GM12878 (cell line): Measurements from ENCODE around the gene FASN. TPM values are rescaled to one million over a fixed set of nuclear protein-coding genes. Genes with fewer than 3 reads are reported as not detected.
A peak's percentile ranks its signal among the peaks of the same experiment; 100 is the strongest.

Experiments
- CREM ChIP-seq: IDR thresholded peaks from 2 replicates; pipeline ENCODE4 v1.6.1; 2014; ENCODE audit warnings: antibody characterized with exemption, low read depth
- EZH2 ChIP-seq: IDR thresholded peaks from 2 replicates; pipeline ENCODE4 v1.6.1; 2012; ENCODE audit warnings: low read depth, mild to moderate bottlenecking, control low read depth, inconsistent platforms, low read length, borderline replicate concordance; ENCODE audit not compliant: control insufficient read depth
- GATAD2B ChIP-seq: fragments of 450-650 bp; conservative IDR thresholded peaks from 2 replicates; pipeline ENCODE4 v1.6.1; 2017; ENCODE audit warnings: low read depth, mild to moderate bottlenecking, moderate library complexity
- IKZF1 ChIP-seq: fragments of 450-650 bp; conservative IDR thresholded peaks from 2 replicates; pipeline ENCODE4 v1.6.1; 2017; ENCODE audit warnings: antibody characterized with exemption, mild to moderate bottlenecking
- SMARCA5 ChIP-seq: fragments of 450-650 bp; IDR thresholded peaks from 2 replicates; pipeline ENCODE4 v1.6.1; 2017; ENCODE audit warnings: mild to moderate bottlenecking
- SMC3 ChIP-seq: IDR thresholded peaks from 2 replicates; pipeline ENCODE4 v1.6.1; 2011; ENCODE audit warnings: low read length, improper control_type of control experiment, borderline replicate concordance
- SUZ12 ChIP-seq: fragments of 200-600 bp; sonication (generic); IDR thresholded peaks from one replicate; pipeline ENCODE4 v1.6.1; 2018; ENCODE audit warnings: antibody characterized with exemption, mild to moderate bottlenecking; ENCODE audit not compliant: unreplicated experiment
- USF1 ChIP-seq: IDR thresholded peaks from 2 replicates; pipeline ENCODE4 v1.6.1; 2011; ENCODE audit warnings: borderline replicate concordance, low read depth, mild to moderate bottlenecking, moderate library complexity, mixed read lengths, low read length; ENCODE audit not compliant: insufficient read depth; ENCODE audit errors: extremely low read length
- WRNIP1 ChIP-seq: IDR thresholded peaks from 2 replicates; pipeline ENCODE4 v1.6.1; 2011; ENCODE audit warnings: low read depth, low read length, improper control_type of control experiment, borderline replicate concordance
- ZNF217 ChIP-seq: fragments of 450-650 bp; IDR thresholded peaks from 2 replicates; pipeline ENCODE4 v1.6.1; 2017; ENCODE audit warnings: antibody characterized with exemption, mild to moderate bottlenecking
- polyA plus RNA-seq, 11 experiments: library from polyadenylated mRNA; depleted of rRNA in 4 of 11; unstranded in 6 of 11; stranded (reverse) in 5 of 11; fragments of >200 nt; fragmentation: Nextera tagmentation in 4 of 11; fragmentation: Illumina TruSeq in 1 of 11; extraction: Ambion mirVana in 4 of 11; extraction: Trizol in 1 of 11; gene quantifications; 1 replicate in 1 of 11; 2 replicates in 10 of 11; pipeline versions ENCODE4 v1.2.1 to v1.2.3, GENCODE V29; 2011 to 2016; ENCODE audit warnings: inconsistent platforms in 2 of 11, missing spikeins in 2 of 11, low read depth in 1 of 11
- total RNA-seq, 4 experiments: library from RNA; depleted of rRNA in 3 of 4; stranded (reverse); fragments of >200 nt in 3 of 4; fragmentation: Illumina TruSeq in 1 of 4; extraction: Trizol in 1 of 4; gene quantifications; 2 replicates each; pipeline versions ENCODE4 v1.2.1 to v1.2.3, GENCODE V29; 2013 to 2021
- TF ChIP-seq, protein P1 (sequence below): fragments of 450-650 bp; IDR thresholded peaks from 2 replicates; pipeline ENCODE4 v1.6.1; 2017; ENCODE audit warnings: borderline replicate concordance
- TF ChIP-seq, protein P2 (sequence below): fragments of 450-650 bp; IDR thresholded peaks from 2 replicates; pipeline ENCODE4 v1.6.1; 2017; ENCODE audit warnings: antibody characterized with exemption, mild to moderate bottlenecking, moderate library complexity
- TF ChIP-seq, protein P3 (sequence below): fragments of 450-650 bp; IDR thresholded peaks from 2 replicates; pipeline ENCODE4 v1.6.1; 2018; ENCODE audit warnings: borderline replicate concordance, mild to moderate bottlenecking; ENCODE audit not compliant: partially characterized antibody
- TF ChIP-seq, protein P4 (sequence below): IDR thresholded peaks from 2 replicates; pipeline ENCODE4 v1.6.1; 2012; ENCODE audit warnings: low read length, inconsistent platforms
- TF ChIP-seq, protein P5 (sequence below): fragments of 450-650 bp; formaldehyde crosslinking; IDR thresholded peaks from 2 replicates; pipeline ENCODE4 v1.4.0; 2020; ENCODE audit warnings: mild to moderate bottlenecking, moderate library complexity

FASN gene
- total and polyA plus RNA-seq, 10 of the 15 experiments (the other 5 are each of a cell fraction or from before 2014, with no cell fraction given), result 0.19 to 333 (median 30.4) TPM

DNA sequence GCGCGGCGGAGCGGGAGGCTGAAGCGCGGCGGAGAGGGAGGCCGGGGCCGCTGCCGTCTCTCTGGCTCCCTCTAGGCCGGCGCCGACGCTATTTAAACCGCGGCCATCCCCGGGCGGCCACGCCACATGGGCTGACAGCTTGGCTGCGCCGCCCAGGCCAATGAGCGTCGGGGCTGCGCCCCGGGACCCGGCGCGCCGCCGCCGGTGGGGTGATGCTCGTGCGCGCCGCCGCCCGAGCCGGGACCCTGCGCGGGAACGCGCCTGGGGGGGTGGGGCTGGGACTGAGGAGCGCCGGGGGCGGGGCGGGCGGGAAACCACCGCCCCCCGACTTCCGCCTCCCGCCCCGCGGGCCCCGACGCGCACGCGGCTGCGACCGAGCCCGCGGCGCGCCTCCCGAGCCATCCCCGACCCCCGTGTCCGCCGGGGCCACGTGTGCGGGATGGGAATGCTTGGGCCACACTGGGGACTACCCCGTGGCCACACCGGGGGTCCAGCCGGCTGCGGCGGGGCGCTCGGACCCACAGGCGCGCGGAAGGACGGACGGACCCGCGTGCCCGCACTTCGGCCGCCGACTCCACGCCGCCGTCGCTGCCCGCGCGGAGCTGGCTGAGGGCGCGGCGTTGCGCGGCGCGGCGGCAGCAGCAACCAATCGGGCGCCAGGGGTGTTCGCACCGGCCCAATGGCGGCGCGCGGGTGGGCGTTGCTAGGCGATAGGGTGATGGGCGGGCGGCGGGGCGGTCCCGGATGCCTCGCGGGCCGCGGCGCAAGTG lies at the start of gene FASN (continued):
- TF ChIP-seq USF1 (peak; percentile 8), CREM (peak; percentile 73), GATAD2B (peak; percentile 57; the same call in 1 of the 2 replicates), WRNIP1 (no peak), SMARCA5 (peak; percentile 83), SMC3 (no peak), IKZF1 (peak; percentile 86), EZH2 (no peak), SUZ12 (no peak), ZNF217 (peak; percentile 21; the same call in 1 of the 2 replicates)
- TF ChIP-seq, protein P1, sequence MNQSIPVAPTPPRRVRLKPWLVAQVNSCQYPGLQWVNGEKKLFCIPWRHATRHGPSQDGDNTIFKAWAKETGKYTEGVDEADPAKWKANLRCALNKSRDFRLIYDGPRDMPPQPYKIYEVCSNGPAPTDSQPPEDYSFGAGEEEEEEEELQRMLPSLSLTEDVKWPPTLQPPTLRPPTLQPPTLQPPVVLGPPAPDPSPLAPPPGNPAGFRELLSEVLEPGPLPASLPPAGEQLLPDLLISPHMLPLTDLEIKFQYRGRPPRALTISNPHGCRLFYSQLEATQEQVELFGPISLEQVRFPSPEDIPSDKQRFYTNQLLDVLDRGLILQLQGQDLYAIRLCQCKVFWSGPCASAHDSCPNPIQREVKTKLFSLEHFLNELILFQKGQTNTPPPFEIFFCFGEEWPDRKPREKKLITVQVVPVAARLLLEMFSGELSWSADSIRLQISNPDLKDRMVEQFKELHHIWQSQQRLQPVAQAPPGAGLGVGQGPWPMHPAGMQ, result no peak
- TF ChIP-seq, protein P2, sequence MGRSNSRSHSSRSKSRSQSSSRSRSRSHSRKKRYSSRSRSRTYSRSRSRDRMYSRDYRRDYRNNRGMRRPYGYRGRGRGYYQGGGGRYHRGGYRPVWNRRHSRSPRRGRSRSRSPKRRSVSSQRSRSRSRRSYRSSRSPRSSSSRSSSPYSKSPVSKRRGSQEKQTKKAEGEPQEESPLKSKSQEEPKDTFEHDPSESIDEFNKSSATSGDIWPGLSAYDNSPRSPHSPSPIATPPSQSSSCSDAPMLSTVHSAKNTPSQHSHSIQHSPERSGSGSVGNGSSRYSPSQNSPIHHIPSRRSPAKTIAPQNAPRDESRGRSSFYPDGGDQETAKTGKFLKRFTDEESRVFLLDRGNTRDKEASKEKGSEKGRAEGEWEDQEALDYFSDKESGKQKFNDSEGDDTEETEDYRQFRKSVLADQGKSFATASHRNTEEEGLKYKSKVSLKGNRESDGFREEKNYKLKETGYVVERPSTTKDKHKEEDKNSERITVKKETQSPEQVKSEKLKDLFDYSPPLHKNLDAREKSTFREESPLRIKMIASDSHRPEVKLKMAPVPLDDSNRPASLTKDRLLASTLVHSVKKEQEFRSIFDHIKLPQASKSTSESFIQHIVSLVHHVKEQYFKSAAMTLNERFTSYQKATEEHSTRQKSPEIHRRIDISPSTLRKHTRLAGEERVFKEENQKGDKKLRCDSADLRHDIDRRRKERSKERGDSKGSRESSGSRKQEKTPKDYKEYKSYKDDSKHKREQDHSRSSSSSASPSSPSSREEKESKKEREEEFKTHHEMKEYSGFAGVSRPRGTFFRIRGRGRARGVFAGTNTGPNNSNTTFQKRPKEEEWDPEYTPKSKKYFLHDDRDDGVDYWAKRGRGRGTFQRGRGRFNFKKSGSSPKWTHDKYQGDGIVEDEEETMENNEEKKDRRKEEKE, result 0 out of 2 replicates have a peak, but pooled peaks have one; percentile 38
- TF ChIP-seq, protein P3, sequence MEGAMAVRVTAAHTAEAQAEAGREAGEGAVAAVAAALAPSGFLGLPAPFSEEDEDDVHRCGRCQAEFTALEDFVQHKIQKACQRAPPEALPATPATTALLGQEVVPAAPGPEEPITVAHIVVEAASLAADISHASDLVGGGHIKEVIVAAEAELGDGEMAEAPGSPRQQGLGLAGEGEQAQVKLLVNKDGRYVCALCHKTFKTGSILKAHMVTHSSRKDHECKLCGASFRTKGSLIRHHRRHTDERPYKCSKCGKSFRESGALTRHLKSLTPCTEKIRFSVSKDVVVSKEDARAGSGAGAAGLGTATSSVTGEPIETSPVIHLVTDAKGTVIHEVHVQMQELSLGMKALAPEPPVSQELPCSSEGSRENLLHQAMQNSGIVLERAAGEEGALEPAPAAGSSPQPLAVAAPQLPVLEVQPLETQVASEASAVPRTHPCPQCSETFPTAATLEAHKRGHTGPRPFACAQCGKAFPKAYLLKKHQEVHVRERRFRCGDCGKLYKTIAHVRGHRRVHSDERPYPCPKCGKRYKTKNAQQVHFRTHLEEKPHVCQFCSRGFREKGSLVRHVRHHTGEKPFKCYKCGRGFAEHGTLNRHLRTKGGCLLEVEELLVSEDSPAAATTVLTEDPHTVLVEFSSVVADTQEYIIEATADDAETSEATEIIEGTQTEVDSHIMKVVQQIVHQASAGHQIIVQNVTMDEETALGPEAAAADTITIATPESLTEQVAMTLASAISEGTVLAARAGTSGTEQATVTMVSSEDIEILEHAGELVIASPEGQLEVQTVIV, result peak; percentile 60
- TF ChIP-seq, protein P4, sequence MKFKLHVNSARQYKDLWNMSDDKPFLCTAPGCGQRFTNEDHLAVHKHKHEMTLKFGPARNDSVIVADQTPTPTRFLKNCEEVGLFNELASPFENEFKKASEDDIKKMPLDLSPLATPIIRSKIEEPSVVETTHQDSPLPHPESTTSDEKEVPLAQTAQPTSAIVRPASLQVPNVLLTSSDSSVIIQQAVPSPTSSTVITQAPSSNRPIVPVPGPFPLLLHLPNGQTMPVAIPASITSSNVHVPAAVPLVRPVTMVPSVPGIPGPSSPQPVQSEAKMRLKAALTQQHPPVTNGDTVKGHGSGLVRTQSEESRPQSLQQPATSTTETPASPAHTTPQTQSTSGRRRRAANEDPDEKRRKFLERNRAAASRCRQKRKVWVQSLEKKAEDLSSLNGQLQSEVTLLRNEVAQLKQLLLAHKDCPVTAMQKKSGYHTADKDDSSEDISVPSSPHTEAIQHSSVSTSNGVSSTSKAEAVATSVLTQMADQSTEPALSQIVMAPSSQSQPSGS, result no peak
- TF ChIP-seq, protein P5, sequence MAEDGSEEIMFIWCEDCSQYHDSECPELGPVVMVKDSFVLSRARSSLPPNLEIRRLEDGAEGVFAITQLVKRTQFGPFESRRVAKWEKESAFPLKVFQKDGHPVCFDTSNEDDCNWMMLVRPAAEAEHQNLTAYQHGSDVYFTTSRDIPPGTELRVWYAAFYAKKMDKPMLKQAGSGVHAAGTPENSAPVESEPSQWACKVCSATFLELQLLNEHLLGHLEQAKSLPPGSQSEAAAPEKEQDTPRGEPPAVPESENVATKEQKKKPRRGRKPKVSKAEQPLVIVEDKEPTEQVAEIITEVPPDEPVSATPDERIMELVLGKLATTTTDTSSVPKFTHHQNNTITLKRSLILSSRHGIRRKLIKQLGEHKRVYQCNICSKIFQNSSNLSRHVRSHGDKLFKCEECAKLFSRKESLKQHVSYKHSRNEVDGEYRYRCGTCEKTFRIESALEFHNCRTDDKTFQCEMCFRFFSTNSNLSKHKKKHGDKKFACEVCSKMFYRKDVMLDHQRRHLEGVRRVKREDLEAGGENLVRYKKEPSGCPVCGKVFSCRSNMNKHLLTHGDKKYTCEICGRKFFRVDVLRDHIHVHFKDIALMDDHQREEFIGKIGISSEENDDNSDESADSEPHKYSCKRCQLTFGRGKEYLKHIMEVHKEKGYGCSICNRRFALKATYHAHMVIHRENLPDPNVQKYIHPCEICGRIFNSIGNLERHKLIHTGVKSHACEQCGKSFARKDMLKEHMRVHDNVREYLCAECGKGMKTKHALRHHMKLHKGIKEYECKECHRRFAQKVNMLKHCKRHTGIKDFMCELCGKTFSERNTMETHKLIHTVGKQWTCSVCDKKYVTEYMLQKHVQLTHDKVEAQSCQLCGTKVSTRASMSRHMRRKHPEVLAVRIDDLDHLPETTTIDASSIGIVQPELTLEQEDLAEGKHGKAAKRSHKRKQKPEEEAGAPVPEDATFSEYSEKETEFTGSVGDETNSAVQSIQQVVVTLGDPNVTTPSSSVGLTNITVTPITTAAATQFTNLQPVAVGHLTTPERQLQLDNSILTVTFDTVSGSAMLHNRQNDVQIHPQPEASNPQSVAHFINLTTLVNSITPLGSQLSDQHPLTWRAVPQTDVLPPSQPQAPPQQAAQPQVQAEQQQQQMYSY, result no peak
